ENCODE data around the gene KLHL3.

DNA sequence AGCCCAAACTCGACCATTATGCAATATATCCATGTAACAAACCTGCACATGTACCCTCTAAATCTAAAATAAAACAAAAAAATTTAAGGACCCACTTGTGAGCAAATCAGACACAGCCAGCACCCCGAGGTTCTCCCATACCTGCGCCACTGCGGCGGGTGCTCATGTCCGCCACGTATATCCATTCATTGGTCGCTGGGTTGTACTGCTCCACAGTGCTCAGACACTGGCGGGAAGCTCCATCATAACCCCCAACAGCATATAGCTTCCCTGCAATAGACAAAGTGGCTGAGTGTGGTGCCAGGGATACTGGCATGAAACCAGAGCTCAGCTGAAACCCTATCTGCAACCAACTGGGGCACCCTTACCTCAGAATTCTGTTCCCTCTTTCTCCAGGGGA, 102.0 kb downstream of the KLHL3 start:
- TF ChIP-seq, protein P1, sequence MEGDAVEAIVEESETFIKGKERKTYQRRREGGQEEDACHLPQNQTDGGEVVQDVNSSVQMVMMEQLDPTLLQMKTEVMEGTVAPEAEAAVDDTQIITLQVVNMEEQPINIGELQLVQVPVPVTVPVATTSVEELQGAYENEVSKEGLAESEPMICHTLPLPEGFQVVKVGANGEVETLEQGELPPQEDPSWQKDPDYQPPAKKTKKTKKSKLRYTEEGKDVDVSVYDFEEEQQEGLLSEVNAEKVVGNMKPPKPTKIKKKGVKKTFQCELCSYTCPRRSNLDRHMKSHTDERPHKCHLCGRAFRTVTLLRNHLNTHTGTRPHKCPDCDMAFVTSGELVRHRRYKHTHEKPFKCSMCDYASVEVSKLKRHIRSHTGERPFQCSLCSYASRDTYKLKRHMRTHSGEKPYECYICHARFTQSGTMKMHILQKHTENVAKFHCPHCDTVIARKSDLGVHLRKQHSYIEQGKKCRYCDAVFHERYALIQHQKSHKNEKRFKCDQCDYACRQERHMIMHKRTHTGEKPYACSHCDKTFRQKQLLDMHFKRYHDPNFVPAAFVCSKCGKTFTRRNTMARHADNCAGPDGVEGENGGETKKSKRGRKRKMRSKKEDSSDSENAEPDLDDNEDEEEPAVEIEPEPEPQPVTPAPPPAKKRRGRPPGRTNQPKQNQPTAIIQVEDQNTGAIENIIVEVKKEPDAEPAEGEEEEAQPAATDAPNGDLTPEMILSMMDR (IDR thresholded peaks at IDR 0.05) = no peak
- TF ChIP-seq FOXM1 (IDR thresholded peaks at IDR 0.05; ENCODE audit: low read depth) (no peak), NFIC (IDR thresholded peaks at IDR 0.05; ENCODE audit: borderline replicate concordance) (no peak)
- TF ChIP-seq, protein P2, sequence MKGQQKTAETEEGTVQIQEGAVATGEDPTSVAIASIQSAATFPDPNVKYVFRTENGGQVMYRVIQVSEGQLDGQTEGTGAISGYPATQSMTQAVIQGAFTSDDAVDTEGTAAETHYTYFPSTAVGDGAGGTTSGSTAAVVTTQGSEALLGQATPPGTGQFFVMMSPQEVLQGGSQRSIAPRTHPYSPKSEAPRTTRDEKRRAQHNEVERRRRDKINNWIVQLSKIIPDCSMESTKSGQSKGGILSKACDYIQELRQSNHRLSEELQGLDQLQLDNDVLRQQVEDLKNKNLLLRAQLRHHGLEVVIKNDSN (IDR thresholded peaks at IDR 0.05; ENCODE audit: borderline replicate concordance, low read depth) = no peak
